ENCODE measurements around the gene LHFPL3. TPM values are rescaled to one million over a fixed set of nuclear protein-coding genes. Genes with fewer than 3 reads are reported as not detected.

Gene LHFPL3
- total RNA-seq, 1 experiment from 2014 or later: not detected

DNA sequence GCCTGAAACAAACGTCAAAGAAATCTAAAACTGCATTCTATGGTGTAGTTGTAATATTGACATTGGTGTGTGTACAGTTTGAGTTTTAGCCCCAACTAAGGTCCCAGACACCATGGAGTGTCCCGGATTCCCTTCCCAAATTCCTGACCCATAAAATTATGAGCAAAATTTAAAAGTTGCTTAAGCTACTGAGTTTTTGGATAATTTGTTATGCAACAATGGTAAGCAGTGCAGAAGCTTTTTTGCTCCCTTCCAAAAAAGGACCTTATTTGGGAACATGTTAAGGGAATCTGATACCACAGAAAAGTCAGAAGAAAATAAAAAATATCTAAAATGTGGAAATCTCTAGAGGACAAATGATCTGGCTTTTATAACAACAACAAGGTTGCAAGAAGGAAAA lies 622.4 kb downstream of the LHFPL3 start:
- Histone ChIP-seq H3K9me2 (ENCODE audit: insufficient read depth) (no peaks in the 10 kb centered on the region), H3K79me2 (ENCODE audit: insufficient read depth, low read length) (no peaks in the 10 kb centered on the region), H3K27ac (ENCODE audit: low read depth, low read length) (no peak overlapping the region), H3K4me3 (replicated peaks in 1 of 2; ENCODE audit: low read depth in 1 of 2, low read length in 2 of 2) (no peak overlapping the region), H2AFZ (ENCODE audit: low read depth, low read length, poor library complexity, severe bottlenecking) (no peak overlapping the region), H3K9ac (ENCODE audit: low read length) (no peak overlapping the region), H3K36me3 (ENCODE audit: control insufficient read depth in 1 of 2, insufficient read depth in 2 of 2, low read length in 2 of 2) (no peaks in the 10 kb centered on the region), H4K20me1 (ENCODE audit: insufficient read depth) (no peaks in the 10 kb centered on the region), H3K9me3 (ENCODE audit: control insufficient read depth in 1 of 2, insufficient read depth in 1 of 2, low read depth in 1 of 2, low read length in 2 of 2) (no peaks in the 10 kb centered on the region), H3K4me1 (ENCODE audit: control insufficient read depth in 1 of 2, insufficient read depth in 2 of 2, low read length in 2 of 2) (peaks cover 0 to 2% of the 10 kb centered on the region in 2 experiments; a peak in 2 of 4 replicates), H3K27me3 (ENCODE audit: insufficient read depth, low read length) (no peaks in the 10 kb centered on the region), H3K4me2 (ENCODE audit: low read length) (no peak overlapping the region)
- ChIA-PET RAD21 (ENCODE audit: low non-redundant PET in 1 of 2, low total read pairs in 2 of 2, uncharacterized antibody in 2 of 2, unreplicated experiment in 2 of 2) (no interaction called here), POLR2A (no interaction called here), CTCF (no interaction called here)
- no TSS peak for BruUV-seq (replicated peaks)
- ATAC-seq: no peak
- no peak for TF ChIP-seq POLR2A (IDR thresholded peaks at IDR 0.05; ENCODE audit: borderline replicate concordance, extremely low read depth, insufficient read depth, insufficient read length)
- no peak for TF ChIP-seq ELF1 (IDR thresholded peaks at IDR 0.05; ENCODE audit: borderline replicate concordance, low read depth)
- TF ChIP-seq CBX3 (IDR thresholded peaks at IDR 0.05; ENCODE audit: low read depth): no peak
- TF ChIP-seq TCF7L2 (IDR thresholded peaks at IDR 0.05; ENCODE audit: borderline replicate concordance, extremely low read depth, insufficient read depth, insufficient read length): no peak
- no peak for TF ChIP-seq FOSL1 (IDR thresholded peaks at IDR 0.05; ENCODE audit: low read depth)
- no peak for TF ChIP-seq EGR1 (IDR thresholded peaks at IDR 0.05; ENCODE audit: low read depth)
- TF ChIP-seq EZH2 (IDR thresholded peaks at IDR 0.05): no peak
- TF ChIP-seq, protein P1, sequence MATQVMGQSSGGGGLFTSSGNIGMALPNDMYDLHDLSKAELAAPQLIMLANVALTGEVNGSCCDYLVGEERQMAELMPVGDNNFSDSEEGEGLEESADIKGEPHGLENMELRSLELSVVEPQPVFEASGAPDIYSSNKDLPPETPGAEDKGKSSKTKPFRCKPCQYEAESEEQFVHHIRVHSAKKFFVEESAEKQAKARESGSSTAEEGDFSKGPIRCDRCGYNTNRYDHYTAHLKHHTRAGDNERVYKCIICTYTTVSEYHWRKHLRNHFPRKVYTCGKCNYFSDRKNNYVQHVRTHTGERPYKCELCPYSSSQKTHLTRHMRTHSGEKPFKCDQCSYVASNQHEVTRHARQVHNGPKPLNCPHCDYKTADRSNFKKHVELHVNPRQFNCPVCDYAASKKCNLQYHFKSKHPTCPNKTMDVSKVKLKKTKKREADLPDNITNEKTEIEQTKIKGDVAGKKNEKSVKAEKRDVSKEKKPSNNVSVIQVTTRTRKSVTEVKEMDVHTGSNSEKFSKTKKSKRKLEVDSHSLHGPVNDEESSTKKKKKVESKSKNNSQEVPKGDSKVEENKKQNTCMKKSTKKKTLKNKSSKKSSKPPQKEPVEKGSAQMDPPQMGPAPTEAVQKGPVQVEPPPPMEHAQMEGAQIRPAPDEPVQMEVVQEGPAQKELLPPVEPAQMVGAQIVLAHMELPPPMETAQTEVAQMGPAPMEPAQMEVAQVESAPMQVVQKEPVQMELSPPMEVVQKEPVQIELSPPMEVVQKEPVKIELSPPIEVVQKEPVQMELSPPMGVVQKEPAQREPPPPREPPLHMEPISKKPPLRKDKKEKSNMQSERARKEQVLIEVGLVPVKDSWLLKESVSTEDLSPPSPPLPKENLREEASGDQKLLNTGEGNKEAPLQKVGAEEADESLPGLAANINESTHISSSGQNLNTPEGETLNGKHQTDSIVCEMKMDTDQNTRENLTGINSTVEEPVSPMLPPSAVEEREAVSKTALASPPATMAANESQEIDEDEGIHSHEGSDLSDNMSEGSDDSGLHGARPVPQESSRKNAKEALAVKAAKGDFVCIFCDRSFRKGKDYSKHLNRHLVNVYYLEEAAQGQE (IDR thresholded peaks at IDR 0.05; ENCODE audit: low read depth): no peak
- TF ChIP-seq, protein P2, sequence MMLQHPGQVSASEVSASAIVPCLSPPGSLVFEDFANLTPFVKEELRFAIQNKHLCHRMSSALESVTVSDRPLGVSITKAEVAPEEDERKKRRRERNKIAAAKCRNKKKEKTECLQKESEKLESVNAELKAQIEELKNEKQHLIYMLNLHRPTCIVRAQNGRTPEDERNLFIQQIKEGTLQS (IDR thresholded peaks at IDR 0.05): no peak
- no peak for TF ChIP-seq JUND (IDR thresholded peaks at IDR 0.05)
- TF ChIP-seq, protein P3, sequence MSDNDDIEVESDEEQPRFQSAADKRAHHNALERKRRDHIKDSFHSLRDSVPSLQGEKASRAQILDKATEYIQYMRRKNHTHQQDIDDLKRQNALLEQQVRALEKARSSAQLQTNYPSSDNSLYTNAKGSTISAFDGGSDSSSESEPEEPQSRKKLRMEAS (IDR thresholded peaks at IDR 0.05): no peak
- TF ChIP-seq ZFX (IDR thresholded peaks at IDR 0.05): no peak
- no peak for TF ChIP-seq EZH2phosphoT487 (IDR thresholded peaks at IDR 0.05; ENCODE audit: borderline replicate concordance)
- TF ChIP-seq SRF (IDR thresholded peaks at IDR 0.05; ENCODE audit: low read depth): no peak
- TF ChIP-seq, protein P4, sequence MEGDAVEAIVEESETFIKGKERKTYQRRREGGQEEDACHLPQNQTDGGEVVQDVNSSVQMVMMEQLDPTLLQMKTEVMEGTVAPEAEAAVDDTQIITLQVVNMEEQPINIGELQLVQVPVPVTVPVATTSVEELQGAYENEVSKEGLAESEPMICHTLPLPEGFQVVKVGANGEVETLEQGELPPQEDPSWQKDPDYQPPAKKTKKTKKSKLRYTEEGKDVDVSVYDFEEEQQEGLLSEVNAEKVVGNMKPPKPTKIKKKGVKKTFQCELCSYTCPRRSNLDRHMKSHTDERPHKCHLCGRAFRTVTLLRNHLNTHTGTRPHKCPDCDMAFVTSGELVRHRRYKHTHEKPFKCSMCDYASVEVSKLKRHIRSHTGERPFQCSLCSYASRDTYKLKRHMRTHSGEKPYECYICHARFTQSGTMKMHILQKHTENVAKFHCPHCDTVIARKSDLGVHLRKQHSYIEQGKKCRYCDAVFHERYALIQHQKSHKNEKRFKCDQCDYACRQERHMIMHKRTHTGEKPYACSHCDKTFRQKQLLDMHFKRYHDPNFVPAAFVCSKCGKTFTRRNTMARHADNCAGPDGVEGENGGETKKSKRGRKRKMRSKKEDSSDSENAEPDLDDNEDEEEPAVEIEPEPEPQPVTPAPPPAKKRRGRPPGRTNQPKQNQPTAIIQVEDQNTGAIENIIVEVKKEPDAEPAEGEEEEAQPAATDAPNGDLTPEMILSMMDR (IDR thresholded peaks at IDR 0.05 in 2 of 3, conservative IDR thresholded peaks at IDR 0.05 in 1 of 3; ENCODE audit: borderline replicate concordance in 1 of 3, insufficient read depth in 1 of 3, low read depth in 2 of 3, low read length in 2 of 3): no peak
- TF ChIP-seq SP1 (IDR thresholded peaks at IDR 0.05; ENCODE audit: low read depth): no peak
- no peak for DNase-seq (ENCODE audit: low read depth, low spot score)
- intact Hi-C loops (cut with micrococcal nuclease): no loop called here
